H4 (cell line): Measurements from ENCODE around the gene CLSTN1. TPM values are rescaled to one million over a fixed set of nuclear protein-coding genes. Genes with fewer than 3 reads are reported as not detected.
A peak's percentile ranks its signal among the peaks of the same experiment; 100 is the strongest.
"Not testable (repeated sequence)": the region's sequence is repeated elsewhere in the genome, so short reads cannot be mapped to it uniquely, and the experiment has no call there.

Experiments
- DNase-seq: peaks from one replicate; pipeline ENCODE4 v3.0.0-alpha.2; 2015; ENCODE audit warnings: low spot score
- total RNA-seq: library from RNA; depleted of rRNA; stranded (reverse); fragments of >200 nt; shearing (Covaris generic); gene quantifications from 2 replicates; pipeline ENCODE4 v1.2.3, GENCODE V29; 2014

The CLSTN1 gene
- total RNA-seq, 1 experiment from 2014 or later: 31.0 TPM

DNA sequence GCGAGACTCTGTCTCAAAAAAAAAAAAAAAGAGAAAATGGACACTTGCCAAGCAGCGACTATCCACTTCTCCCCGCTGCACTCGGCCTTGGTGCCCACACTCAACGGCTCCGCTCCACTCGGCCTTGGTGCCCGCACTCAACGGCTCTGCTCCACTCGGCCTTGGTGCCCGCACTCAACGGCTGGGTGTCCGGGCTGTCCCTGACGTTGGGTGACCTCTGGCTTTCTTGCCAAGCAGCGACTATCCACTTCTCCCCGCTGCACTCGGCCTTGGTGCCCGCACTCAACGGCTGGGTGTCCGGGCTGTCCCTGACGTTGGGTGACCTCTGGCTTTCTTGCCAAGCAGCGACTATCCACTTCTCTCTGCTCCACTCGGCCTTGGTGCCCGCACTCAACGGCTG, 61.3 kb downstream of the CLSTN1 start:
- not testable (repeated sequence) for DNase-seq

- no peak for DNase-seq
These were observed 61.9 kb downstream of the CLSTN1 start for GRCh38 chr1:9761855-9762254.

- DNase-seq: no peak
These were observed 62.9 kb downstream of the CLSTN1 start for GRCh38 chr1:9760824-9761223.

DNA sequence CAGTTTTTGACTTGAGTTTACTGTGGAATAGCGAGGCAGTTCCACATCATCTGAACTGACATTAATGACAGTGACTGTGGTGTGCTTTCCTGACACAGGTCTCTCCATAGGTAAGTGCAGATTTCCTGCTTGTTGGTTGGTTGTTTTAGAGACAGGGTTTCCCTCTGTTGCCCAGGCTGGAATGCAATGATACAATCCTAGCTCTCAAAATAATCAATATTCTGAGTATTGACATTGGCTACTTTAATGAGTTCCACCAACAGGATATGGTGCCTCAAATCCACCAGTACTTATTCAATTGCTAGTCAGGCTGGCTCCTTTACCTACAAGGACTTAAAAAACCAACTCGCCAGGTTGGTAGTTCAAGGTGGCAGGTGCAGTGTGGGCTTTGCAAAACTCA, 63.8 kb downstream of the CLSTN1 start:
- no peak for DNase-seq

DNA sequence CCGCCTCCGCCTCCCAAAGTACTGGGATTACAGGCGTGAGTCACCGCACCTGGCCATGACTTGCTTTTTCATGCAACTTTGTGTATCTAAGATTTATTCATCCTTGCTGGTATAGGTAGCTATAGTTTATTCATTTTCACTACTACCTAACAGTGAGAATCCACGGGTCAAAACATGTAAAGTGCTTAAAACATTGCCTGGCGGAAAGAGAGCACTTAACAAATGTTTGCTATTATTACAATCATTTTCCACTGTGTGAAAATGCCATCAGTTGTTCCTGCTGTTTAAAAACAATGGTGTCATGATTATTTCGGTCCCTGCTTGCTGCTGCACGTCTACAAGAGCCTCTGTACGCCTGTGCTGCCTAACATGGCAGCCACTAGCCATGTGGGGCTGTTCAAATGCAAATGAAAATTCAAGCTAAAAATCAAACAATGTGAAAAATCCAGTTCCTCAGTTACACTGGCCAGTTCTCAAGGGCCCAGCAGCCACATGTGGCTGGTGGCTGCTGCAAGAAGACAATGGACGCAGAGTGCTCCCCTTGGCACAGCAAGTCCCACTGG, 65.1 kb downstream of the CLSTN1 start:
- DNase-seq: no peak

- DNase-seq: no peak
These were observed 68.2 kb downstream of the CLSTN1 start for GRCh38 chr1:9755441-9755995.

DNA sequence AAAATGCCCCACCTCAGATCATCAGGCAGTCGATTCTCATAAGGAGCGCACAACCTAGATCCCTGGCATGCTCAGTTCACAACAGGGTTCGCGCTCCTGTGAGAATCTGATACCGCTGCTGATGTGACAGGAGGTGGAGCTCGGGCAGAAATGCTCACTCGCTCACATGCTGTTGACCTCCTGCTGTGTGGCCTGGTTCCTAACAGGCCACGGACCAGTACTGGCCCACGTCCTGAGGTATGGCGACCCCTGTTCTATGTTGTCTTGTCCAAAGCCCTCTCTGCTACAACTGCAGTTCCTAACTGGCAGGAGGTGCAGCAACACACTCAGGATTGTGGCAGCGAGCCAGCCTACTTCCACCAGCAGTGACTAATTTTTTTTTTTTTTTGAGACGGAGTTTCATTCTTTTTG, 70.6 kb downstream of the CLSTN1 start:
- DNase-seq: peak; percentile 43

DNA sequence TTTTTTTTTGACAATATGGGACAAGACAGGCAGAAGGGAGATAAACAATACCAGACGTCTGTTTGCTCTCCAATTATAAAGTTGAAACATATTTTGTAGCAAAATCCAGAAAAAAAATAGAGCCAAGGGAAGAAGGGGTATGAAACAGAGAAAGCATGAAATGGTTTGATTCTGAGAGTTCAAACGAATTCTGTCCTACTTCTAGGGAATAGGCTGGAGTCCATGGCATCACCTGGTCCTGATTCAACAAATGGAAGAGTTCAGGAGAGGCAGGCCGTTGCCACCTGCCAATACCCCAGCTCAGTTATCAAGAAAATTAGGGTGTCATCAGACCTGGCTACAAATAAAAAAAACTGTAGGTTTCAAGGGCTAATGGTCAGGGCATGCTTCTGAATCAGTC, 71.8 kb downstream of the CLSTN1 start:
- DNase-seq: no peak

DNA sequence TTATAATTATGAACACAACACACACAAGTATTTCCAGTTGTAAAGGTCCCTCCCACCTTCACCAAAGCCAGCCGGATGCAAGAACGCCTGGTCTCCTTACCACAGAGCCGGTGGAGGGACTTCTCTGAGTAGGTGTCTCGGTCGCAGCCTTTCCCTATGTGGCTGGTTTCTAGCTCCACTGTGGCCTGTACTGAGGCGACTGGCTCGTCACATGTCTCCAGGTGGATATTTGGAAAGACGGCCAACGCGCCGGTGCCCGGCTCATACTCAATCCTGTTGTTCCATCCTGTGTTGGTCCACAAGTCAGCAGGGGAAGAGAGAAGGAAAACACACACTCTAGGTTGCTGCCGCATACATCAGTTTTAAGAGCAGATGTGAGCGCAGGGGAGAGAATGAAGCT, 74.4 kb downstream of the CLSTN1 start:
- no peak for DNase-seq

- not testable (repeated sequence) for DNase-seq
These were observed 75.4 kb downstream of the CLSTN1 start for GRCh38 chr1:9748391-9748790.

- DNase-seq: no peak
These were observed 77.1 kb downstream of the CLSTN1 start for GRCh38 chr1:9746651-9747050.

DNA sequence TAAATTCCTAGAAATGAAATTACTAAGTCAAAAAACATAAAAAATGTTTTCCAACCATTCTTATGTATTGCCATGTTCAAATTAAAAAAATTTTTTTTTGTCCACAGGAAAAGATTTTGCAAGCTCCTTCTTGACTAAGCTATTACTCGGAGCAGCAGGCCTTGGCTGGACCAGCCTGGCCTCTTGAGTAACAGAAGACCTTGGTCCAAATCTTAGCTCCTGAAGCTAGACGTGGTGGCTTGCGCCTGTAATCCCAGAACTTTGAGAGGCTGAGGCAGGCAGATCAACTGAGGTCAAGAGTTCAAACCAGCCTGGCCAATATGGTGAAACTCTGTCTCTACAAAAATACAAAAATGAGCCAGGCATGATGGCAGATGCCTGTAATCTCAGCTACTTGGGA, 77.6 kb downstream of the CLSTN1 start:
- DNase-seq: no peak

- DNase-seq: no peak
These were observed 79.5 kb downstream of the CLSTN1 start for GRCh38 chr1:9744106-9744799.

DNA sequence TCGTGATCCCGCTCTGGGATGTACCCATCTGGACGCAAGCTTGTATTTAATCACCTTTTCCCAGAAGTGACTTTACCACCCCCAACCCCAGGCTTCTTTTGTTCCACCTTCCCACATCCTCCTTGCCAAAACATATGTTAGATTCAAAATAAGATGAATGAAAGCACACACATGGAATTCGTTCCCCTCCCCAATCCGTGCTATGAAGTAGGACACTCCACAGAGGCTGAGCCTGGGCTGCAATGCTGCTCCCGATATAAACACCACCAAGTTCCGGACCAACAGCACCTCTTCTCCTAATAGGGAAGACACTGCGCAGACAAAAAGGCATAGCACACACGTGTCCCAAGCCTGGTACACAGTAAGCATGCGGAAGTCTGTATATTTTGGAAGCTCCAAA, 86.1 kb downstream of the CLSTN1 start:
- DNase-seq: no peak

- no peak for DNase-seq
These were observed 86.7 kb downstream of the CLSTN1 start for GRCh38 chr1:9737057-9737456.

DNA sequence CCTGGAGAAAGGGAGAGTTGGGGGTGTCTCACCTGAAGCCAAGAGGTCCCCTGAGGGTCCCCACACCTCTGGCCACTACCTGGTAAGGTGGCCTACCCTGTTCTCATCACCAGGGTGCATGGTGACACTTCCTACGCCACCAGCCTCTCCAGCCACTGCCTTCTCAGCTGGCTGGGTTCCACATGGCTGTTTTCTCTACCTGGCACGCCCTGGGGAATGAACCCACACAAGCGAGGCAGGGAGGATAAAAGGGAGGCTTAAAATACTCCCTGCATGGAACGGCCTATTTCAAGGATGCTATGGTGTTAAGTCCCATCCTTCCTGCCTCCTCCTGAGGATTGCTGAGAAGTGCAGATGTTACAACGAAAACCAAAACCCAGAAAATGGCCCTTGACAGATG, 87.5 kb downstream of the CLSTN1 start:
- no peak for DNase-seq

DNA sequence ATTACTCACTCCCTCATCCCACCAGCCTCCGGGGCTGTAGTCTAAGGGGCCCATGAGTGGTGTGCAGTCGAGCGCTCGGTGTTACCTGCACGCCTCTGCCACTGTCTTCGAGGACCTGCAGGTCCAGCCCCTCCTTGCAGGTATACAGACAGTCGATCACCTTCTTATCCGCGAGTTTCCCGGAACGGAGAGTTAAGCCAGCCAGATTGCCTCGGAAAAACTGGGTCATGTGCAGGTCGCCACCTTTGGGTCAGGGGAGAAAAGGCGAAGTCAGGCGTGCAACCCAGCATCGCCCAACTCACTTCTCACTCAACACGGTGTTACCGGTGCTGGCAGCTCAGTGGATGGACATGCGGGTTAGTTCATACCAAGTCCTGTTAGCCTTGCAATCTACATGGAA, 88.0 kb downstream of the CLSTN1 start:
- no peak for DNase-seq

DNA sequence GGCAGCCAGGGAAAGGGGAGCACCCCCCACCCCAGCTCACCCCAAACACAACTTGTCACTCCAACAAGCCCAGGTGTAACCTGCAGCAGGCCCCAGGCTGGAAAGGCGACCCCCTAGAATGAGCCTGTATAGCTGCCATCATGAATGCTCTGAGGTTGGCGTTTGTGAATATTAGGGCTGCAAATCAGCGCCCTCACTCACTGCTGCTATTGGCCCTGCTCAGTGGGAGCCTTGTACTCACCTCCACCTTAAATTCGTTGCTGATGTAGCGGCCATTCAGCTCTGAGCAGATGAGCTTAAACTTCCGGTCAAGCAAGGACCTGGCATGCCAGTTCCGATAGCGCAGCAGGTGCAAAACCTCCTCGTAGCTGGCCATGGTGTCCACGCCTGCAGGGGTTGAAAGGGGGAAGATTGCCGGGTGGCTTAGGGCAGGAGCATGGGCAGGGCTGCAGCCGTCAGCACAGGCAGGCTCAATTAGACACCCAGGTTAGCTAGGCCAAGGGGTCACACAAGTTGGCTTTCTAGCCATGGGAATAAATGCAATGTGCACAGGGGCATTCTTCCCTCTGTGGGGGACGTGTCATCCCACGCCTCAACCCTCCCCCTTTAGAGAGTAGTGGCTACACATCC, 90.5 kb downstream of the CLSTN1 start:
- DNase-seq: no peak

GRCh38 chr1:9732123-9732971, 91.4 kb downstream of the CLSTN1 start:
- DNase-seq: no peak

DNA sequence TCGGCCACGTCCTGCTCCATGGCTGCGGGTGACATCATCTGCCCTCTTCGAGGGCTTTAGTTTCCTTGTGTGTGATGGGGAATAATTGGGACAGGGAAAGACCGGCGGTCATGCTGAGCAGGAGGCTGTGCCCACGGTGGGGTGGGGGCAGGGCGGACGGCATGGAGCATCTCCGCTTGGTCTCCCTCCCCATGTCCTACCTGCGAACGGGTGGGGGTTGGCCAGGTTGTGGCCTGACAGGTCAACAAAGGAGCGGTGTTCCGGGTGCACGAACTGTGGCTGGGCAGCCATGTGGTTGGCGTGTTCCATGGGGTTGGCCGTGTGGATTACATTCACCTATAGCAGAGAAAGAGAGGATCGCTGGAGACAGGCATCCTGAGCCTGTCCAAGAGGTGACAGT, 92.2 kb downstream of the CLSTN1 start:
- no peak for DNase-seq

DNA sequence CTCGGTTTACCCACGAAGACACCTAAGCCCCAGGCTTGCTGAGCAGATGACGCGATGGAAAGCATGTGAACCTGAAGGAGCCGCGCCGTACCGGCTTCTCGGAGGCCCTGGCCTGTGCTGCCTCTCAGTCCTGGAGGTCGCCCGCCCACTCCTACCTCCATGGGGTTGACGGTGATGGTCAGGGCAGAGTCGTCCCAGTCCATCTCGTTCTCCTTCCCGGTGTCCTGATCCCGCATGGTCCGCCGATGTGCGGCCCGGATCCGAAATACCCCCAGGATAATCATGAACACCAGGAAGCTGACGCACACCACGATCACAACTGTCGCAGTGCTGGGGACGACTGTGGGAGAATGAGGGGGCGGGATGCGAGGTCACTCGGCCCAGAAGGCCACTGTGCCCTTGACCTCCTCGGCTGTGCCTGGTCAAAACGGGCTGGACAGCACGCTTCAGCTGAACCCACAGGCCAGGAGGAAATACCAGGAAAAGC, 92.7 kb downstream of the CLSTN1 start:
- DNase-seq: no peak
